ENCODE measurements around the gene PIAS4. TPM values are rescaled to one million over a fixed set of nuclear protein-coding genes. Genes with fewer than 3 reads are reported as not detected.

Gene PIAS4
- polyA plus RNA-seq, 1 experiment, result 9.0 TPM

GRCh38 chr19:3983936-3984583, 23.5 kb upstream of the PIAS4 start:
- Histone ChIP-seq H3K4me3 (ENCODE audit: low read depth, low read length) (peak overlapping the region; percentile 97), H3K27ac (ENCODE audit: low read depth, low read length) (peak overlapping the region; percentile 31), H3K9me3 (ENCODE audit: control insufficient read depth, insufficient read depth, low read length) (no peaks in the 10 kb centered on the region; the same call in 1 of the 2 replicates), H3K27me3 (ENCODE audit: control insufficient read depth, insufficient read depth, low read length) (no peaks in the 10 kb centered on the region)
- no peak for DNase-seq (ENCODE audit: low read depth, low spot score)
- ChIA-PET CTCF (no interaction called here), POLR2A (interaction anchor here (1.0 to 8.1 kb wide), 4 partner anchors 8 to 214 kb away, joined by 3 to 221 read pairs (median 27); partner anchors contain the start of gene DAPK3)
- TF ChIP-seq, protein P1, sequence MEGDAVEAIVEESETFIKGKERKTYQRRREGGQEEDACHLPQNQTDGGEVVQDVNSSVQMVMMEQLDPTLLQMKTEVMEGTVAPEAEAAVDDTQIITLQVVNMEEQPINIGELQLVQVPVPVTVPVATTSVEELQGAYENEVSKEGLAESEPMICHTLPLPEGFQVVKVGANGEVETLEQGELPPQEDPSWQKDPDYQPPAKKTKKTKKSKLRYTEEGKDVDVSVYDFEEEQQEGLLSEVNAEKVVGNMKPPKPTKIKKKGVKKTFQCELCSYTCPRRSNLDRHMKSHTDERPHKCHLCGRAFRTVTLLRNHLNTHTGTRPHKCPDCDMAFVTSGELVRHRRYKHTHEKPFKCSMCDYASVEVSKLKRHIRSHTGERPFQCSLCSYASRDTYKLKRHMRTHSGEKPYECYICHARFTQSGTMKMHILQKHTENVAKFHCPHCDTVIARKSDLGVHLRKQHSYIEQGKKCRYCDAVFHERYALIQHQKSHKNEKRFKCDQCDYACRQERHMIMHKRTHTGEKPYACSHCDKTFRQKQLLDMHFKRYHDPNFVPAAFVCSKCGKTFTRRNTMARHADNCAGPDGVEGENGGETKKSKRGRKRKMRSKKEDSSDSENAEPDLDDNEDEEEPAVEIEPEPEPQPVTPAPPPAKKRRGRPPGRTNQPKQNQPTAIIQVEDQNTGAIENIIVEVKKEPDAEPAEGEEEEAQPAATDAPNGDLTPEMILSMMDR (IDR thresholded peaks at IDR 0.05; ENCODE audit: low read depth, low read length), result no peak

DNA sequence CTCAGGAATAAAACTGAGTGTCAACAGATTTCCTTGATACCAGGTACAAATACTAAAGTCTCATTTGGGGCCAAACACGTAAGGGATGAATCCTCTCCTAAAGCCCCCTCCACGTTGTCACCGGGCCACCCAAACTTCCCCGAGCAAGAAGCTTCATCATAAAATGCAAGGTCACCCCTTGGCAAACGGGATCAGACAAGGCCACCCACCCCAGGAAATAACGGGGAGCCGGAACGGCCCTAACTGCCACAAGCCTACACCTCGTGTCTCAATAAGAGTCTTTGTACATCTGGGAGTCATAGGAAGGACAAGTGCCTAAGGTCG, 23.0 kb upstream of the PIAS4 start:
- no peak for DNase-seq (ENCODE audit: low read depth, low spot score)
- Histone ChIP-seq H3K4me3 (ENCODE audit: low read depth, low read length) (peak overlapping the region; percentile 97), H3K27ac (ENCODE audit: low read depth, low read length) (peak overlapping the region; percentile 82), H3K27me3 (ENCODE audit: control insufficient read depth, insufficient read depth, low read length) (no peaks in the 10 kb centered on the region), H3K9me3 (ENCODE audit: control insufficient read depth, insufficient read depth, low read length) (no peaks in the 10 kb centered on the region; the same call in 1 of the 2 replicates)
- CTCF ChIA-PET, result no interaction called here
- TF ChIP-seq, protein P1 (IDR thresholded peaks at IDR 0.05; ENCODE audit: low read depth, low read length), result no peak
- POLR2A ChIA-PET, result interaction anchor here (1.0 to 8.1 kb wide), 8 partner anchors 9 to 222 kb away, joined by 3 to 221 read pairs (median 10); partner anchors contain the start of genes DAPK3 and MRPL54

DNA sequence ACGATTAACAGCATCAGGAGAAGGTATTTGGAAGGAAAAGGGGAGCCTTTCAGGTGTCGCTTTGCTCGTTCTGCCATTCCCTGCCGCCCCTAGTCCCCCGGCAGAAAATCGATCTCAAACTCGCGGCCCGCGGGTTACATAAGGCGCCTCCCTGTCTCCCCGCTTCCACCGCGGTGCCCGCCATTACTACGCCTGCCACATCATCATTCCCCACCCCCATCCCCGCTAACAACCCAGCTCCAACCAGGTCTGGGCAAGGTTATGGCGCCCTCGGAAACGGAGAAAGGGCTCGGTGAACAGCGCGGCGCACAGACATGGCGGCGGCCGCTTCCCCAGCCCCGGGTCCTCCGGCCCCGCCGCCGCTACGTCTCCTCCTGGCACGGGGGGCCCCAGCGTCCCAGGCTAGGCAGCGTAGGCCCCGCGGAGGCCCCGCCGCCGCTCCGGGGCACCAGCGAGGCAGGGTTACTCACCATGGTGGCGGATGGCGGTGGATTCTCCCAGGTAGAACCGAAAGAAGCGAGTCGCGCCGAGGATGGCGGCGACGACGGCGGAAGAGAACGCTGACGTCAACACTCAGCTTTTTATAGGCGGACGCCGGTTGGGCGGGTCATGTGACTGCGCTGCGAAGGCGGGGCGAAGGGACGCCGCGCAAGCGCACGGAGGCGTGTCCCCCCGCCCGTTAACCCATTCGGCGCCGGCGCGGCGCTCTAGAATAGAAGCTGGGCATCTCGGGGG, 22.5 kb upstream of the PIAS4 start, which contains the start of gene EEF2:
Gene EEF2 (minus strand): TSS at position 556 of the 735 bp plus-strand sequence. CDS start 83 bp downstream, at position 473.
- peak within 1 kb of the TSS; percentile 82 for H3K27ac ChIP-seq (ENCODE audit: low read depth, low read length)
- H3K4me3 ChIP-seq (ENCODE audit: low read depth, low read length), result peak within 1 kb of the TSS; percentile 97
- peak; percentile 86 for DNase-seq (ENCODE audit: low read depth, low spot score)
- TF ChIP-seq, protein P1 (IDR thresholded peaks at IDR 0.05; ENCODE audit: low read depth, low read length), result no peak
- no peaks in the 10 kb centered on the region for H3K27me3 ChIP-seq (ENCODE audit: control insufficient read depth, insufficient read depth, low read length)
- ChIA-PET POLR2A (interaction anchor here (0.6 to 8.1 kb wide), 19 partner anchors 9 to 357 kb away, joined by 3 to 221 read pairs (median 5); partner anchors contain the start of genes DAPK3, MRPL54 and PIAS4), CTCF (interaction anchor here (0.6 to 1.7 kb wide), 4 partner anchors 155 to 1593 kb away, joined by 3 to 17 read pairs (median 7); no protein-coding TSS in a partner anchor)
- no peaks in the 10 kb centered on the region; the same call in 1 of the 2 replicates for H3K9me3 ChIP-seq (ENCODE audit: control insufficient read depth, insufficient read depth, low read length)

DNA sequence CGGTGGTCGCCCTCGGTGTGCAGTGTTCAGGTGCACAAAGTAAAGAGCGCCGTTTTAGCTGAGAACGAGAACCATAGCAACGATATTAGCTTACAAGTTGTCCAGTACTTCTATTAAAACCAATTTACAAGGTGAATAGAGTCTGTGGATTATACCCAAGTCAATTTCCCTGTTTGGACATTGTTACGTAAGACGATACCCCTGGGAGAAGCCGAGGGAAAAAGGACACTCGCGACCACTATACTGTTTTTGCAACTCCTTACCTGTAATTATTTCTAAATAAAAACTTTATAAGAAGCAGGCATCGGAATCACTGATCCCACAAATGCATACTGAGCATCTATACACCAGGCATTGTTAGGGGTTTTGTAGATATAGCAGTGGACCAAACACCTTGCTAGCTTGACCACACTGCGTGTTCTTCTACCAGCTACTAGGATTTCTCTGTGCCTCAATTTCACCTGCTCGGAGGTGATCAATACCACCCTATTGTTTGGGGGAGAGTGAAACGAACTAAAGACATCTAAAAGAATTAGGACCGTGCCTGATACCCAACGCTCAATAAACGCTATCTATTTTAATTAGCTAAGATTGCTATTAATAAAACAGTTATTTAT, 21.8 kb upstream of the PIAS4 start:
- peak overlapping the region; percentile 97 for H3K4me3 ChIP-seq (ENCODE audit: low read depth, low read length)
- peak overlapping the region; percentile 75 for H3K27ac ChIP-seq (ENCODE audit: low read depth, low read length)
- no peak for DNase-seq (ENCODE audit: low read depth, low spot score)
- H3K27me3 ChIP-seq (ENCODE audit: control insufficient read depth, insufficient read depth, low read length), result no peaks in the 10 kb centered on the region
- ChIA-PET CTCF (interaction anchor here (0.6 to 1.7 kb wide), 6 partner anchors 154 to 1594 kb away, joined by 3 to 17 read pairs (median 4); no protein-coding TSS in a partner anchor), POLR2A (interaction anchor here (0.6 to 8.1 kb wide), 18 partner anchors 10 to 357 kb away, joined by 3 to 221 read pairs (median 6); partner anchors contain the start of genes DAPK3, MRPL54 and PIAS4)
- no peaks in the 10 kb centered on the region; the same call in 1 of the 2 replicates for H3K9me3 ChIP-seq (ENCODE audit: control insufficient read depth, insufficient read depth, low read length)
- TF ChIP-seq, protein P1 (IDR thresholded peaks at IDR 0.05; ENCODE audit: low read depth, low read length), result no peak

Data from AG04450 (cell line).